ENCODE measurements around the gene CYP2B6. TPM values are rescaled to one million over a fixed set of nuclear protein-coding genes. Genes with fewer than 3 reads are reported as not detected.
A peak's percentile ranks its signal among the peaks of the same experiment; 100 is the strongest.
"Not testable (repeated sequence)": the region's sequence is repeated elsewhere in the genome, so short reads cannot be mapped to it uniquely, and the experiment has no call there.

Gene CYP2B6
- not detected for polyA plus RNA-seq (2012; ENCODE audit: insufficient read depth, insufficient read length)

DNA sequence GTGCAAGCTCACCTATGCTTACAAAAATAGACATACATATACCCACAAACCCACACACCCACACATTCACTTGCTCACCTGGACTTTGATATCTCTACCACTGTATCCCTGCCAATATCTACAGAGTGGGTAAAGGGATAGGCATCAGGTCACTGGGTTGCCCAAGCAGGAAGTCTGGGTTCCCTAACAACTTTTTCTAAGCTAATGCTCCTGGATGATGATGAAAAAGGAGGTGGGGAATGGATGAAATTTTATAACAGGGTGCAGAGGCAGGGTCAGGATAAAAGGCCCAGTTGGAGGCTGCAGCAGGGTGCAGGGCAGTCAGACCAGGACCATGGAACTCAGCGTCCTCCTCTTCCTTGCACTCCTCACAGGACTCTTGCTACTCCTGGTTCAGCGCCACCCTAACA lies at the start of gene CYP2B6:
TSS of gene CYP2B6 (plus strand) at position 311 of the 410 bp plus-strand sequence. CDS start at position 335, 24 bp downstream.
- no peak for DNase-seq (ENCODE audit: low read depth, low spot score)
- no peak within 1 kb of the TSS for H3K4me3 ChIP-seq (ENCODE audit: low read length)

GRCh38 chr19:40941481-40942219 lies 49.4 kb upstream of the CYP2B6 start:
- no peak overlapping the region for H3K4me3 ChIP-seq (ENCODE audit: low read length)
- no peak for DNase-seq (ENCODE audit: low read depth, low spot score)

DNA sequence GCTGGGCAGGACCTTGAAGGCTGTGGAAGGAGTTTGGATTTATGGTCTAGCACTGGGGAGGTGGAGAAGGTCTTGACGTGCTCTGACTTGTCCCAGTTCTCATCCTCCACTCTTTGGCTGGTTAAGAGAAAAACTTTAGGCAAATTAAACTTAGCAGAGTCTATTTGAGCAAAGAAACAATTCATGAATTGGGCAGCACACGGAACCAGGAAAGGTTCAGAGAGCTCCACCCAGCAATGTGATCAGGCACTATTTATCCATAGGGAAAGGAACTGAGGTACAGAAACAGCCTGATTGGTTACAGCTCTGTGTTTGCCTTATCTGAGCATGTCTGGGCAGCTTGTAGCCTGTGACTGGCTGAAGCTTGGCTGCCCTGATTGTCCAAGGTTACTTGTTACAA lies 45.4 kb upstream of the CYP2B6 start:
- no peak overlapping the region for H3K4me3 ChIP-seq (ENCODE audit: low read length)
- no peak for DNase-seq (ENCODE audit: low read depth, low spot score)

DNA sequence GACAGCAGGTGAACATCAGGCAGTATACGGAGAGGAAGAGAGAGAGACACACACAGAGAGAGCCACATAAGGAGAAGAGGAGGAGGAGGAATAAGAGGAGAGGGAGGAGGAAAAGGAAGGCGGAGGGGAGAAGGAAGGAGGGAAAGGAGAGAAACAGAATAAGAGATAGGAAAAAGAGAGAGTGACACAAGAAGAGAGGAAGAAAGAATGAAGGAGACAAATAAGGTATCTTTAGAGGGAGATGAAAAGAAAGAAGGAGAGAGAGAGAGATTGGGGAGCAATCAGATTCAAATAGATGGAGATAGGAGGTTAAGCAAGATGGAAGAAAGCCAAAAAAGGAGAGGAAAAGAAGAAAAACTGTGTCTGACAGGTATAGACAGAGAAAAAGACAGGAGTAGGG lies 44.0 kb upstream of the CYP2B6 start:
- no peak overlapping the region for H3K4me3 ChIP-seq (ENCODE audit: low read length)
- no peak for DNase-seq (ENCODE audit: low read depth, low spot score)

DNA sequence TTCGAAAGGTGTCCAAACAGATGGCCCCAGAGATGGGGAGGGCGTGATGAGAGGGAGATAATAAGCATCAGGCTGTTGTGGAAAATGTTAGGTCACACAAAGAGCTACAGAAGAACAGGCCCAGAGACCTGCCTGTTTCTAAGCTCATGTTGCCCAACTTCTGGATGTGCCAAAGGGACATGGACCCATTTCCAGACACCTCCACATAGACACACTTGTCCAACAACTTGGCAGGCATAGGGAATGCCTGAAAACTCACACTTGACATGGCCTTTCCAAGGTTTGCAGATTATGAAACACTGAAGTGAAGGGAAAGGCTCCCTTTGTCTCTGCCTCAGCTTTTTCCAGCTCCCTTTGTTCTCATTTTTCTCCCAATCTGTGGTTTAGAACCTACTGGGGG lies 43.5 kb upstream of the CYP2B6 start:
- no peak for DNase-seq (ENCODE audit: low read depth, low spot score)
- H3K4me3 ChIP-seq (ENCODE audit: low read length): no peak overlapping the region

DNA sequence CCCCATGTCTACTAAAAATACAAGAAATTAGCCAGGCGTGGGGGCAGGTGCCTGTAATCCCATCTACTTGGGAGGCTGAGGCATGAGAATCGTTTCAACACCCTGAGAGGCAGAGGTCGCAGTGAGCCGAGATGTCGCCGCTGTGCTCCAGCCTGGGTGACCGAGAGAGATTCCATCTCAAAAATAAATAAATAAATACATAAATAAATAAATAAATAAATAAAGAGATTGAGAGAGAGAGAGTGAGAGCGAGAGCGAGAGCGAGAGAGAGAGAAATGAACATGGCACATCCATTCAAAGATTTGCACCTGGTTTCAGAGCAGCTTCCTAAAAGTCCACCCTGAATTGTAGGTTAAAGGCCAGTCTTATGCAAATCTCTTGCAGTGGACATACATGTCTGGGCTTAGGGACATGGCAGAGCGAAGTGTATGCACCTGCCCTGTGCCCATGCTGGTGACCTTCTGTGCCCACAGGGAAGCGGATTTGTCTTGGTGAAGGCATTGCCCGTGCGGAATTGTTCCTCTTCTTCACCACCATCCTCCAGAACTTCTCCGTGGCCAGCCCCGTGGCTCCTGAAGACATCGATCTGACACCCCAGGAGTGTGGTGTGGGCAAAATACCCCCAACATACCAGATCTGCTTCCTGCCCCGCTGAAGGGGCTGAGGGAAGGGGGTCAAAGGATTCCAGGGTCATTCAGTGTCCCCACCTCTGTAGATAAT lies 42.3 kb upstream of the CYP2B6 start:
- no peak overlapping the region for H3K4me3 ChIP-seq (ENCODE audit: low read length)
- DNase-seq (ENCODE audit: low read depth, low spot score): no peak

- no peak for DNase-seq (ENCODE audit: low read depth, low spot score)
- H3K4me3 ChIP-seq (ENCODE audit: low read length): no peak overlapping the region
Measured at GRCh38 chr19:40954573-40954972, 36.5 kb upstream of the CYP2B6 start.

- DNase-seq (ENCODE audit: low read depth, low spot score): no peak
- no peak overlapping the region for H3K4me3 ChIP-seq (ENCODE audit: low read length)
Measured at GRCh38 chr19:40959338-40959737, 31.7 kb upstream of the CYP2B6 start.

DNA sequence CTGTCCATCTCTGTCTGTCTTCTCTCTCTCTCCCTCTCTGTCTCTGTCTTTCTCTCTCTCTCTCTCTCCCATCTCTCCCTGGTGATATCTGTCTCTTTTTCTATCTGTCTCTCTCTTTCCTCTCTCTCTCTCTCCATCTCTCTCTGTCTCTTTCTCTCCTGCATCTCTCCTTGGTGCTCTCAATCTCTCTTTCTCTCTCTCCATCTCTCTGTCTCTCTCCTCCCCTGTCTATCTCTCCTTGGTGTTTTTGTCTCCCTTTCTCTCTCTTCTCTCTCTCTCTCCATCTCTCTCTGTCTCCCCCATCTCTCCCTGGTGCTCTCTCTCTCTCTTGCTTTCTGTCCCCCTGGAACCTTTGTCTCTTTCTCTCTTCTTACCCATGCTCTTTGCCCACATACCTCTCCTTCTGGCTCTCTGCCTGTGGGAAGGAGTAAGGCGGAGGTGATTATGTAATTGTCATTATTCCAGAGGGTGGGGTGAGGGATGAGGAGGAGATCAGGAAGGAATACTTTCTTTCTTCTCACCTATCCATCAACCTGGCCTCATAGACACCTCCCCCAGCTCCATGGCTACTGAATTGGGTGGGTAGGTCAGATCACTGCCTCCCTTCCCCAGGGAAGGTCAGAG lies 30.9 kb upstream of the CYP2B6 start:
- no peak overlapping the region for H3K4me3 ChIP-seq (ENCODE audit: low read length)

DNA sequence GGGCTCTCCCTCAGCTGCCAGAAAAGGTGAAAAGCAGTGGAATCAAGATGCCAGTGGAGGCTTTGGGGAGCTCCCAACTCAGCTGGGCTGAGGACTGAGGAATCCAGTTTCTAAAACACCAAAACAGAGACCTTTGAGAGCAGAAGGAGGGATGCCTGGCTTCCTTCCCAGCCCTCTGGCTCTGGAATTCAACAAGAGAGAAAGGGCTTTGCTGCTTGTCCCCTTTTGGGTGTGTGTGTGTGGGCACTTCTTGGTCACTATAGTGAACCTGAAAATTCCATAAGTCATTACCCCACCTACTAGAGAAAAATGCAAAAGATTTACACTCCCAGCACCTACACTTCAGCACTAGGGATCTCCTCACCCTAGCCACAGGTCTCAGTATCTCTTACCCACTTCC lies 30.3 kb upstream of the CYP2B6 start:
- no peak for DNase-seq (ENCODE audit: low read depth, low spot score)

More for the DNA sequence above, 30.9 kb upstream of the CYP2B6 start:
- no peak for DNase-seq (ENCODE audit: low read depth, low spot score)

DNA sequence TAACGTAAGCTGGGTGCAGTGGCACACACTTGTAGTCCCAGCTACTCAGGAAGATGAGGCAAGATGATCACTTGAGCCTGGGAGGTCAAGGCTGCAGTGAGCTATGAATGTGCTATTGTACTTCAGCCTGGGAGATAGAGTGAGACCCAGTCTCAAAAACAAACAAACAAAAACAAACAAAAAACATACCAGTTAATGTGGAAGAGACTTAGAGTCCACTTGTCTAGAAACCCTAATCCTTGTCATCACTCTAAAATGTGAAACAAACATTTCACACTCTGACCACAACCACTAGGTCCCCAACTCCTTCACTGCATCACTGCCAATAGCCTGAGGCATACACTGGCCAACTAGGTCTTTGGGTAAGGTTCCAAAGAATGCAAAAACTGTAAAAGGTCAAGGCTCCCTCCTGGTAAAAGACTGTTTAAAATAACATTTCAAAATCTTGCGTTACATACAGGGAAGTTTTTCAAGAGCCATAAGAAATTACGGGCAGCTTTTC lies 28.6 kb upstream of the CYP2B6 start:
- no peak for DNase-seq (ENCODE audit: low read depth, low spot score)
- H3K4me3 ChIP-seq (ENCODE audit: low read length): no peak overlapping the region

More for the DNA sequence above, 30.3 kb upstream of the CYP2B6 start:
- H3K4me3 ChIP-seq (ENCODE audit: low read length): no peak overlapping the region

DNA sequence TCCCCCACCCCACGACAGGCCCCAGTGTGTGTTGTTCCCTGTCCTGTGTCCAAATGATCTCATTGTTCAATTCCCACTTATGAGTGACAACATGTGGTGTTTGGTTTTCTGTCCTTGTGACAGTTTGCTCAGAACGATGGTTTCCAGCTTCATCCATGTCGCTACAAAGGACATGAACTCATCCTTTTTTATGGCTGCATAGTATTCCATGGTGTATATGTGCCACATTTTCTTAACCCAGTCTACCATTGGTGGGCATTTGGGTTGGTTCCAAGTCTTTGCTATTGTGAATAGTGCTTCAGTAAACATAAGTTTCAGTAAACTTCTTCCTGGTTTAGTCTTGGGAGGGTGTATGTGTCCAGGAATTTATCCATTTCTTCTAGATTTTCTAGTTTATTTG lies 26.7 kb upstream of the CYP2B6 start:
- DNase-seq (ENCODE audit: low read depth, low spot score); H3K4me3 ChIP-seq (ENCODE audit: low read length): not testable (repeated sequence)

GRCh38 chr19:40965351-40965750 lies 25.7 kb upstream of the CYP2B6 start:
- H3K4me3 ChIP-seq (ENCODE audit: low read length); DNase-seq (ENCODE audit: low read depth, low spot score): not testable (repeated sequence)

DNA sequence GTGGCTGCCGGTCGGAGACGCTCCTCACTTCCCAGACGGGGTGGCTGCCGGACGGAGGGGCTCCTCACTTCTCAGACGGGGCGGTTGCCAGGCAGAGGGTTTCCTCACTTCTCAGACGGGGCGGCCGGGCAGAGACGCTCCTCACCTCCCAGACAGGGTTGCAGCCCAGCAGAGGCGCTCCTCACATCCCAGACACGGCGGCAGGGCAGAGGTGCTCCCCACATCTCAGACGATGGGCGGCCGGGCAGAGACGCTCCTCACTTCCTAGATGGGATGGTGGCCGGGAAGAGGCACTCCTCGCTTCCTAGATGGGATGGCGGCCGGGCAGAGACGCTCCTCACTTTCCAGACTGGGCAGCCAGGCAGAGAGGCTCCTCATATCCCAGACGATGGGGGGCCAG lies 24.5 kb upstream of the CYP2B6 start:
- not testable (repeated sequence) for DNase-seq (ENCODE audit: low read depth, low spot score); H3K4me3 ChIP-seq (ENCODE audit: low read length)

DNA sequence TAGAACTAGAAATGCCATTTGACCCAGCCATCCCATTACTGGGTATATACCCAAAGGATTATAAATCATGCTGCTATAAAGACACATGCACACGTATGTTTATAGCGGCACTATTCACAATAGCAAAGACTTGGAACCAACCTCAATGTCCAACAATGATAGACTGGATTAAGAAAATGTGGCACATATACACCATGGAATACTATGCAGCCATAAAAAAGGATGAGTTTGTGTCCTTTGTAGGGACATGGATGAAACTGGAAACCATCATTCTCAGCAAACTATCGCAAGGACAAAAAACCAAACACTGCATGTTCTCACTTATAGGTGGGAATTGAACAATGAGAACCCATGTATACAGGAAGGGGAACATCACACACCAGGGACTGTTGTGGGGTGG lies 23.0 kb upstream of the CYP2B6 start:
- not testable (repeated sequence) for H3K4me3 ChIP-seq (ENCODE audit: low read length); DNase-seq (ENCODE audit: low read depth, low spot score)

- H3K4me3 ChIP-seq (ENCODE audit: low read length); DNase-seq (ENCODE audit: low read depth, low spot score): not testable (repeated sequence)
Measured at GRCh38 chr19:40969721-40970120, 21.4 kb upstream of the CYP2B6 start.

- peak; percentile 93 for DNase-seq (ENCODE audit: low read depth, low spot score)
- H3K4me3 ChIP-seq (ENCODE audit: low read length): not testable (repeated sequence)
Measured at GRCh38 chr19:40970396-40971345, 20.4 kb upstream of the CYP2B6 start.

GRCh38 chr19:40974633-40975037 lies 16.4 kb upstream of the CYP2B6 start:
- DNase-seq (ENCODE audit: low read depth, low spot score): peak; percentile 78
- H3K4me3 ChIP-seq (ENCODE audit: low read length): no peak overlapping the region

DNA sequence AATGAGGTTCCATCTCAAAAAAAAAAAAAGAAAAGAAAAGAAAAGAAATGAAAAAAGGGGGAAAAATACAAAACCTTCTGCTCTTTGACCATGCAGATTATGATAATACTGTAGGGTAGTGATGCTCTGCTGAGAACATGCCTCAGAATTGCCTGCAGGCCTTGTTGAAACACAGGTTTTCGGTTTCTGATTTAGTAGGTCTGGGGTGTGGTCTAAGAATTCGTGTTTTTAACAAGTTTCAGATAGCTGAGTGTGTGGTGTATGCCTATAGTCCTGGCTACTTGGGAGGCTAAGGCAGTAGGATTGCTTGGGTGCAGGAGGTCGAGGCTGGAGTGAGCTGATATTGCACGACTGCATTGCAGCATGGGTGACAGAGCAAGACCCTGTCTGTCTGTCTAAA lies 14.9 kb upstream of the CYP2B6 start:
- no peak for DNase-seq (ENCODE audit: low read depth, low spot score)
- no peak overlapping the region for H3K4me3 ChIP-seq (ENCODE audit: low read length)
